ENCODE measurements around the gene QARS1.
A peak's percentile ranks its signal among the peaks of the same experiment; 100 is the strongest.

QARS1 gene

GRCh38 chr3:49123687-49124086, 19.1 kb upstream of the QARS1 start:
- H3K27ac Mint-ChIP-seq: no peak overlapping the region
- no peak overlapping the region for H3K4me3 Mint-ChIP-seq
- H3K9me3 Mint-ChIP-seq: no peaks in the 10 kb centered on the region
- ATAC-seq: no peak
- peaks cover 5% of the 10 kb centered on the region for H3K36me3 Mint-ChIP-seq
- no peaks in the 10 kb centered on the region for H3K27me3 Mint-ChIP-seq
- H3K4me1 Mint-ChIP-seq: peaks cover 16% of the 10 kb centered on the region

DNA sequence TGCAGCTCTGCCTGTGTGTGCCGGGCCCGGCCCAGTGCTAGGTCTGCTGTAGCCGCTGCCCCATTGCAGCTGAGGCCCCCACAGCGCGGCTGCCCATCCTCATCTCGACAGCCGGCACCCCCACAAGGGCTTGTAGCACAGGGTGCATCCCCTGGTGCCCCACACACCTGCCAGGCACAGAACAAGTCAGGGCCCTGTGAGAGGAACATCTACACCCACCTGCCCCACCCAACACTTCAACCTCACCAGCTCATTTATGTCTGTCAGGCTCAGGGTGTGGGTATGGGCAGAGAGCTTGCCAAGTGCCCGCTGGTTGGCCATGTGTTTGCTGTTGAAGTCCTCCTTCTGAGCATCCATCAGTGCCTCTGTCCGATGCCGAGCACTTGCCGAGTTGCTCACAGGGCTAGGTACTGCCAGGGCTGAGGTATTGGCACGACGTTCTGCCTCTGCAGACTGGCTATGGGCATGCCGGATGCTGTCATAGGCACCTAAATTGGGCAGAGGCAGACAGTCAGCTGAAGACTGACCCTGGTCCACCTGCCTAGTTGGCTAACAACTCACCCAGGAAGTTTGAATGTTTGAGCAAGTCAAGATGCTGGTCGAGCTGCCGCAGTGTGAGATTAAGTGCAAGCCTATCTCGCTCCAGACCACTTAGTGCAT, 18.5 kb upstream of the QARS1 start:
- Mint-ChIP-seq H3K27me3 (no peaks in the 10 kb centered on the region), H3K36me3 (peaks cover 7% of the 10 kb centered on the region), H3K9me3 (no peaks in the 10 kb centered on the region), H3K4me3 (no peak overlapping the region), H3K27ac (no peak overlapping the region), H3K4me1 (peaks cover 16% of the 10 kb centered on the region)
- ATAC-seq: no peak

GRCh38 chr3:49122451-49122850, 17.9 kb upstream of the QARS1 start:
- H3K36me3 Mint-ChIP-seq: peaks cover 13% of the 10 kb centered on the region
- ATAC-seq: no peak
- peaks cover 16% of the 10 kb centered on the region for H3K4me1 Mint-ChIP-seq
- peak overlapping the region; percentile 86 for H3K27ac Mint-ChIP-seq
- H3K4me3 Mint-ChIP-seq: no peak overlapping the region
- H3K27me3 Mint-ChIP-seq: no peaks in the 10 kb centered on the region
- H3K9me3 Mint-ChIP-seq: no peaks in the 10 kb centered on the region

DNA sequence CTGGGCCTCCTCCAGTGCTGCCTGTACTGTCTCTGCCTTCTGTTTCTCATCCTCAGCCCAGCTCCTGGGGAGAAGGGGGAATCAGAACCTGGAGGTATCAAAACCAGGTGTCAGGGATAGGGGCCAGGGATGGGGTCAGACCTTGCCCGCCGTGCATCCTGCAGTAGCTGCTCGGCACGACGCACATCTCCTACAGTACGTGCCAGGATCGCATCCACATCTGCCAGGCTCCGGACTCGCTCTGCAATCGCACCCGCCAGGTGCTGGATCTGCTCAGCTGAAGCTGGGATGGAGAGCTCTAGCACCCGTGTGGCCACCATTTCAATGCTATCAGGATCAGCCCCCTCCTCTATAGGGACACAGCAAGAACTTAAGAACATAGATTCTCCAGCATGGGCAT, 17.5 kb upstream of the QARS1 start:
- H3K9me3 Mint-ChIP-seq: no peaks in the 10 kb centered on the region
- H3K27ac Mint-ChIP-seq: peak overlapping the region; percentile 86
- no peak for ATAC-seq
- peaks cover 16% of the 10 kb centered on the region for H3K4me1 Mint-ChIP-seq
- H3K36me3 Mint-ChIP-seq: peaks cover 15% of the 10 kb centered on the region
- H3K27me3 Mint-ChIP-seq: no peaks in the 10 kb centered on the region
- peak overlapping the region; percentile 81 for H3K4me3 Mint-ChIP-seq

DNA sequence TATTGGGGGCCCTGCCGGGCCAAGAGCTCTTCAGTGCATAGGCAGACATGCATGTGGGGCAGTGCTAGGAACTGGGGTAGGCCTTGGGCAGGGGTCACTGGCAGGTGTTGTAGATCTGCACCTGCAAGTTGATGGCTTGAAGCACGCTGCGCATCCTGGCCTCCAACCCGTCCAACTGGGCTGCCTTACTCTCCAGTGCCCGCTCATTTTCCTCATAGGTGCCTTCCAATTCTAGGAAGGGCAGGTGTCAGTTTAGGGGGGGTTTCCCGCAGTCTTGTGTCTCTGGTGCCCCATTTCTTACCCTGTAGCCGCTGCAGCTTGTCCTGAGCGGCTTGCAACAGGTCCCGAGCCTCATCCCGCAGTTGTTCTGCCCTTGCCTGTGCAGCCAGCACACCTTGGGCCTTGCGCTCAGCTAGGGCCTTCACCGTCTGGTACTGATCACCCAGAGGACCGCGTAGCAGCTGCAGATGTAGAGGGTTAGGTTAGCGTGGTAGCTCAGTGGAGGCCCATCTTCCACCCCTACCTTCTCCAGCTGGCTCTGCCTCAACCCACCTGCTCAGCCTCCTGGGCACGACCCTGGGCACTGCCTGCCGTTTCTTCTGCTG, 16.7 kb upstream of the QARS1 start:
- no peaks in the 10 kb centered on the region for H3K27me3 Mint-ChIP-seq
- peak overlapping the region; percentile 86 for H3K27ac Mint-ChIP-seq
- H3K36me3 Mint-ChIP-seq: peaks cover 22% of the 10 kb centered on the region
- H3K4me1 Mint-ChIP-seq: peaks cover 16% of the 10 kb centered on the region
- ATAC-seq: no peak
- peak overlapping the region; percentile 81 for H3K4me3 Mint-ChIP-seq
- no peaks in the 10 kb centered on the region for H3K9me3 Mint-ChIP-seq

DNA sequence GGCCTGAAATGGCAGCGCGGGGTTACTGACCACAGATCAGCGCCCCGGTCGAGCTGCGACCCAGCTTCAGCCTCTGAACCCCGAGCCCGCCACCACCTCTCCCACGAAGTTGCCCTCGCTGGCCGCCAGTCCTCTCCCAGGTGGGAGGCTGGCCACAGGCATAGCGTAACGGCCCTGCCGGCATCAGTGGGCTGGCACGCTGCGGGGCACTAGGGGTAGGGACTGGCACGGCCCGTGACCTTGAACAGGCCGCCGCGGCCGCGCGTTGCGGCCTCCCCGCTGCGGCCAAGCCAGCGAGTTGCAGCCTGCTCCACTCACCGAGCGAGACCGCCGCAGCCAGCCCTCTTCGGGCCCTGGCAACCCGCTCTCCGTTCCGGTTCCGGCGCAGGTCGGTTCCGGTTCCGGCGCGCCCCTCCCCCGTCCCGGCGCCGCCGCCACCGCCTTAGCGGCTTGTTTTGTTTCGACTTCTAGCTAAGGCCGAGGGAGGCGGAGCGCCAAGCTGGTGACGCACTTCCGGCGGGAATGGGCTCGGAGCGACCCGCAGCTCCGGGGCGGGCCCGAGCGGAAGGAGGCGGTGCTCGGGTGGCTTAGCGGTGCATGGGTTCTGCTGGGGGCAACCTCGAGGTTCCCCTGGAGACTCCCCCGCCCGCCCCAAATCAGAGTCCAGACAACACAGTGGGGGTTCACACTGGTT, 16.0 kb upstream of the QARS1 start, which contains the start of gene USP19:
TSS of gene USP19 (minus strand) at position 386 of the 694 bp plus-strand sequence. CDS start 1,678 bp downstream, outside the sequence.
- Mint-ChIP-seq H3K36me3 (peaks cover 28% of the 10 kb centered on the region), H3K4me1 (peaks cover 22% of the 10 kb centered on the region), H3K4me3 (peak within 1 kb of the TSS; percentile 81), H3K27me3 (no peaks in the 10 kb centered on the region), H3K9me3 (no peaks in the 10 kb centered on the region), H3K27ac (peak within 1 kb of the TSS; percentile 86)
- ATAC-seq: peak; percentile 96

- peak overlapping the region; percentile 86 for H3K27ac Mint-ChIP-seq
- H3K36me3 Mint-ChIP-seq: peaks cover 34% of the 10 kb centered on the region
- no peaks in the 10 kb centered on the region for H3K9me3 Mint-ChIP-seq
- no peaks in the 10 kb centered on the region for H3K27me3 Mint-ChIP-seq
- peak overlapping the region; percentile 81 for H3K4me3 Mint-ChIP-seq
- ATAC-seq: peak; percentile 3
- peaks cover 25% of the 10 kb centered on the region for H3K4me1 Mint-ChIP-seq
Observed at GRCh38 chr3:49120096-49120437, 15.5 kb upstream of the QARS1 start.

DNA sequence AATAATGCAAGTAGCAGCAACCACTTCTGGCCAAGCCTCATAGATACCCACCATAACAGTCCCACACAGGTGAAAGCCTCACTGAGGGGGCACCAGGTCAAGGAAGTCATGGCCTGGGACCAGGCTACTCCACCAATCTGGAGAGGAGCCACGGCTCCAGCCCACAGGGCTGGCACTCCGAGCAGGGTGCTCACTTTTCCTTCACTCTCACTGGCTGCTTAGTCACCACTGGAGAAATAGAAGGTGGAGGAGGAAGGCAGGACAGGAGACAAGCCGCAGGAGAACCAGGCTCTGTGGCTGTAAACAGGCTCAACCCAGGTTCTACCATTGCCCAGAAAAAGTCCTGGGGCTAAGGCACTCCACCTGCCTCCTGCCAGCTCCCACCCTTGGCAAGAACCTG, 14.9 kb upstream of the QARS1 start:
- peak overlapping the region; percentile 81 for H3K4me3 Mint-ChIP-seq
- H3K27ac Mint-ChIP-seq: peak overlapping the region; percentile 86
- peaks cover 25% of the 10 kb centered on the region for H3K4me1 Mint-ChIP-seq
- ATAC-seq: no peak
- H3K27me3 Mint-ChIP-seq: no peaks in the 10 kb centered on the region
- H3K36me3 Mint-ChIP-seq: peaks cover 40% of the 10 kb centered on the region
- no peaks in the 10 kb centered on the region for H3K9me3 Mint-ChIP-seq

DNA sequence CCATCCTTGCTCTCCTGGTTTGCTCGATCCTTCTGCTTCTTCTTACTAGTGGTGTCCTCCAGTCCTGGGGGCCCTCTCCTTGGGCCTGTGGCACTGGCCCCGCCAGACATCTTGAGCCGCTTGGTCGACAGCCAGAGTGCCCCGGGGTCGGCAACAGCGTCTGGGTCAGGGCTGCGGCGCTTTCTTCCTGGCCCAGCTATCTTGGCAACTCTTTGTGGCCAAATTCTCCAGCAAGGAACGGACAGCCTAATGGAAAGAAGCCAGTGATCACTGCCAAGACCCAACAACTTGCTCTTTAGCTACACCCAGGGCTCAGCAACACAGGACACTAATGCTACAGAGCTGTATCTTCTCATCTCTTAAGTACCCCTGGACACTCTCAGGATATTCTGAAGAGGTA, 14.5 kb upstream of the QARS1 start:
- Mint-ChIP-seq H3K36me3 (peaks cover 43% of the 10 kb centered on the region), H3K4me1 (peaks cover 25% of the 10 kb centered on the region), H3K27ac (no peak overlapping the region), H3K27me3 (no peaks in the 10 kb centered on the region), H3K4me3 (peak overlapping the region; percentile 23), H3K9me3 (no peaks in the 10 kb centered on the region)
- no peak for ATAC-seq

DNA sequence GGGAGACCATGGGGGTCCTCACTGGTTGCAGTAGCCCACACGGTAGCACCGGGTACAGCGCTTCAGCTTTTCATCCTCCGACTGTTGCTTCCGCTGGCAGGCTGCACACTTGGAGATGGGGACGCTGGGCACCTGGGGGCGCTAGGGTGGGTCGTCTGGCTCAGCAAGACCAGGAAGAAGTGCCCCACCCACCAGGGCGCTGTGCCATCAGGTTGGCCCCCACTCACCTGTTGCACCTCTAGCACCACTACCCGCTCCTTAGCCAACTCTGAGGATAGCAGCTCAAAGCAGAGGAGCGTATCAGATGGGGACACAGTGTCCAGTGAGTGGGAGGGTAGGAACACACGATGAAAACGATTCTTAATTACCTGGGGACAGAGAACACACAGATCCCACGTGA, 7.7 kb upstream of the QARS1 start:
- Mint-ChIP-seq H3K4me1 (peaks cover 9% of the 10 kb centered on the region), H3K27me3 (no peaks in the 10 kb centered on the region), H3K4me3 (no peak overlapping the region), H3K27ac (no peak overlapping the region), H3K36me3 (peaks cover 84% of the 10 kb centered on the region), H3K9me3 (no peaks in the 10 kb centered on the region)
- ATAC-seq: no peak

DNA sequence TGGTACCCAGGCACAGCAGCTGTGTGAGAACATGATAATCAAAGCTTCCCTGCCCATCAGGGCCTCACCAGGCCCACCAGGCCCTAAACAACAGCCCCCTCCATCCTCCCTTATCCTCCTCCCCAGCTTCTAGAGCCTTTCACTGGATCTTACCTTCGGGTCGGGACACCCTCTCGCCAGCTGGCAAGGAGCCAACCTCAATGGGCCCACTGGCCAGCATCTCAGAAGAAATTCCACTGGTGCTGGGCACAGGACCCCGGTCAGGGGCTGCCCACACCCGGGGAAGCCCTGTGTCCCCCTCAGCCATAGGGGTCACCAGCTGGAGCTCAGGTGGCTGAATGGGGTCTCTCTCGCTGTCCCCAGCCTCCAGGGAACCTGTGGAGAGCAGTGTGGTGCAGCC, 6.8 kb upstream of the QARS1 start:
- H3K4me3 Mint-ChIP-seq: no peak overlapping the region
- H3K4me1 Mint-ChIP-seq: peaks cover 9% of the 10 kb centered on the region
- no peaks in the 10 kb centered on the region for H3K9me3 Mint-ChIP-seq
- no peaks in the 10 kb centered on the region for H3K27me3 Mint-ChIP-seq
- H3K36me3 Mint-ChIP-seq: peaks cover 78% of the 10 kb centered on the region
- no peak overlapping the region for H3K27ac Mint-ChIP-seq
- ATAC-seq: no peak

- Mint-ChIP-seq H3K36me3 (peaks cover 72% of the 10 kb centered on the region), H3K27me3 (no peaks in the 10 kb centered on the region), H3K4me3 (no peak overlapping the region), H3K27ac (no peak overlapping the region), H3K9me3 (no peaks in the 10 kb centered on the region), H3K4me1 (peaks cover 11% of the 10 kb centered on the region)
- ATAC-seq: no peak
Observed at GRCh38 chr3:49110780-49111179, 6.2 kb upstream of the QARS1 start.

DNA sequence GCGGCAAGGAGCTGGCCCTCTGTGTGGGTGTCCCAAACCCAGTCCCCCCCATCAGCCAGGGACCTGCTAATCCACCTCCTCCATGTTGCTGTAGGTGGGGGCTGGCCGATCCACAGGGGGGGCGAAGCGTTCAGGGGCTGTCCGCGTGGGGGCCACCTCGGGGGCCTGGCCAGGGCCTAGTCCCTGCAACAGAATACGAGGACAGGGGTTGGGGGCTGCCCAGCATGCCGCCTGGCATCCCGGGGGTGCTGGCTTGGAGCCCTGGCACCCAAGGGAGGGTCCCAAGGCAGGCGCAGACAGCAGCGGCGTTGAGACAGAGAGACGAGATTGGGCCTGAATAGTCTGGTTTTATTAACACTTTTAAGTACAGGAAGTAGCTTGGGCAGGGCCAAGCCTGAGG, 3.8 kb upstream of the QARS1 start:
- no peak for ATAC-seq
- H3K4me3 Mint-ChIP-seq: no peak overlapping the region
- peaks cover 28% of the 10 kb centered on the region for H3K4me1 Mint-ChIP-seq
- peaks cover 53% of the 10 kb centered on the region for H3K36me3 Mint-ChIP-seq
- no peaks in the 10 kb centered on the region for H3K27me3 Mint-ChIP-seq
- no peak overlapping the region for H3K27ac Mint-ChIP-seq
- H3K9me3 Mint-ChIP-seq: no peaks in the 10 kb centered on the region

GRCh38 chr3:49104052-49104426, 518 bp downstream of the QARS1 start:
- Mint-ChIP-seq H3K27me3 (no peaks in the 10 kb centered on the region), H3K27ac (peak overlapping the region; percentile 96), H3K4me3 (peak overlapping the region; percentile 93), H3K4me1 (peaks cover 37% of the 10 kb centered on the region), H3K9me3 (no peaks in the 10 kb centered on the region), H3K36me3 (peaks cover 58% of the 10 kb centered on the region)
- no peak for ATAC-seq

- H3K27me3 Mint-ChIP-seq: no peaks in the 10 kb centered on the region
- H3K27ac Mint-ChIP-seq: no peak overlapping the region
- no peaks in the 10 kb centered on the region for H3K9me3 Mint-ChIP-seq
- H3K36me3 Mint-ChIP-seq: peaks cover 54% of the 10 kb centered on the region
- no peak for ATAC-seq
- peaks cover 25% of the 10 kb centered on the region for H3K4me1 Mint-ChIP-seq
- no peak overlapping the region for H3K4me3 Mint-ChIP-seq
Observed at GRCh38 chr3:49100046-49100615, 4.4 kb downstream of the QARS1 start.

Data from stimulated activated memory B cell treated with anti-CD40 and anti-IgM and Interleukin-4, amounts not matched to agents 10 μg/mL and 1 μg/mL and 100 μg/mL, for 72 hours (primary cell).